Measurements from ENCODE around the gene FHIT.

- TF ChIP-seq CTCF (IDR thresholded peaks at IDR 0.05; ENCODE audit: low read depth, low read length, poor library complexity, severe bottlenecking) (no peak), EZH2phosphoT487 (IDR thresholded peaks at IDR 0.05; ENCODE audit: borderline replicate concordance, low read length) (no peak)
Observed at GRCh38 chr3:59940718-59941117, 1310.5 kb downstream of the FHIT start.
